22Rv1 (cell line): ENCODE data around the gene ZNF358.

Experiments
- H3K27ac ChIP-seq: fragments of 450-650 bp; 2 replicates; pipeline ENCODE4 v1.5.1; 2017
- ZFX ChIP-seq: fragments of 450-650 bp; IDR thresholded peaks from 2 replicates; pipeline ENCODE4 v1.6.1; 2017; ENCODE audit warnings: antibody characterized with exemption, borderline replicate concordance
- TF ChIP-seq, protein P1 (sequence below): fragments of 450-650 bp; IDR thresholded peaks from 2 replicates; pipeline ENCODE4 v1.5.1; 2017; ENCODE audit warnings: mild to moderate bottlenecking

Gene ZNF358

DNA sequence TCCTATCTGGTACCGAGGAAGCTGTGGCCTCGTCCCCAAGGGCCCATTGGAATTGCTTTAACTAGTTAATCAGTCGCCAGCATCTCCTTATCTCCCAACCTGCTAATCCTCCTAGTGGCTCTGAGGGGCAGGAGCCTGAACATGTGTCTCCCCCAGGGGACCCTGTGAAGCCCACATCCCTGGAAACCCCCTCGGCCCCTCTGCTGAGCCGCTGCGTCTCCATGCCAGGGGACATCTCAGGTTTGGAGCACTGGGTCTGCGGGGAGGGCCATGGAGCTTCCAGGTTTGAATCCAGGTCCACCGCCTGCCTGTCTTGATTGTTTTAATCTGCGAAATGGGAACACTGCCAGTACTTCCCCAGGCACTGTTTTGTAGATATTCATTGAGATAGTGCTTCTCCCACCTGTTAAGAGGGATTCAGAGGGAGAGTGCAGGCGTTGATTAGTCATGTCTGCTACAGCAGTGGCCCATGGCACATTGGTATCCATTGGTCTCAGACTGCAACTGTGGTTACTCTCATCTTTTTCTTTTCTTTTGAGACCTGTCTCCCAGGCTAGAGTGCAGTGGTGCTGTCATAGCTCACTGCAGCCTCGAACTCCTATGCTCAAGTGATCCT lies 26.0 kb downstream of the ZNF358 start:
- no peak for TF ChIP-seq ZFX
- TF ChIP-seq, protein P1, sequence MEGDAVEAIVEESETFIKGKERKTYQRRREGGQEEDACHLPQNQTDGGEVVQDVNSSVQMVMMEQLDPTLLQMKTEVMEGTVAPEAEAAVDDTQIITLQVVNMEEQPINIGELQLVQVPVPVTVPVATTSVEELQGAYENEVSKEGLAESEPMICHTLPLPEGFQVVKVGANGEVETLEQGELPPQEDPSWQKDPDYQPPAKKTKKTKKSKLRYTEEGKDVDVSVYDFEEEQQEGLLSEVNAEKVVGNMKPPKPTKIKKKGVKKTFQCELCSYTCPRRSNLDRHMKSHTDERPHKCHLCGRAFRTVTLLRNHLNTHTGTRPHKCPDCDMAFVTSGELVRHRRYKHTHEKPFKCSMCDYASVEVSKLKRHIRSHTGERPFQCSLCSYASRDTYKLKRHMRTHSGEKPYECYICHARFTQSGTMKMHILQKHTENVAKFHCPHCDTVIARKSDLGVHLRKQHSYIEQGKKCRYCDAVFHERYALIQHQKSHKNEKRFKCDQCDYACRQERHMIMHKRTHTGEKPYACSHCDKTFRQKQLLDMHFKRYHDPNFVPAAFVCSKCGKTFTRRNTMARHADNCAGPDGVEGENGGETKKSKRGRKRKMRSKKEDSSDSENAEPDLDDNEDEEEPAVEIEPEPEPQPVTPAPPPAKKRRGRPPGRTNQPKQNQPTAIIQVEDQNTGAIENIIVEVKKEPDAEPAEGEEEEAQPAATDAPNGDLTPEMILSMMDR, result no peak
- no peak overlapping the region for H3K27ac ChIP-seq

DNA sequence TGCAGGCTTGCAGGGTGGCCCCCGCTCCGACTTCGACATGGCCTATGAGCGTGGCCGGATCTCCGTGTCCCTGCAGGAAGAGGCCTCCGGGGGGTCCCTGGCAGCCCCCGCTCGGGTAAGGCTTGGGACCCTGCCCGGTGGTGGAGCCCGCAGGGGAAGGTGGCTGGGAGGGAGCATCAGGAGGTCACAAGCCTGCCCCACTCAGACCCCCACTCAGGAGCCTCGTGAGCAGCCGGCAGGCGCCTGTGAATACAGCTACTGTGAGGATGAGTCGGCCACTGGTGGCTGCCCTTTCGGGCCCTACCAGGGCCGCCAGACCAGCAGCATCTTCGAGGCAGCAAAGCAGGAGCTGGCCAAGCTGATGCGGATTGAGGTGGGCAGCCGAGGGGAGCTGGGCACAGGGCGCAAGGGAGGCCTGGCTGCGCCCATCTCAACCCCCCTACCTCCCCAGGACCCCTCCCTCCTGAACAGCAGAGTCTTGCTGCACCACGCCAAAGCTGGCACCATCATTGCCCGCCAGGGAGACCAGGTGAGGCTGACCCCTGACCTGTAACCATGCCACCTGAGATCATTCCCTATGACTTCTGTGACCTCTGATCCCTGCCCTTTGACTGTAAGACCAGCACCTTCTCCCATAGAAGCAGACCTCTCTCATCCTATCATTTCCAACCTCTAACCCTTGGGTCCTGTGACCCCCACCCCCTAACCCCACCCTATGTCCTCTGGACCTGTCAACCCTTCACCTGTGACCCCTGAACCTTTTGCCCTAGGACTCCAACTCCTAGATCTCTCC lies 26.8 kb downstream of the ZNF358 start:
- H3K27ac ChIP-seq, result no peak overlapping the region
- TF ChIP-seq, protein P1, result no peak
- no peak for TF ChIP-seq ZFX

DNA sequence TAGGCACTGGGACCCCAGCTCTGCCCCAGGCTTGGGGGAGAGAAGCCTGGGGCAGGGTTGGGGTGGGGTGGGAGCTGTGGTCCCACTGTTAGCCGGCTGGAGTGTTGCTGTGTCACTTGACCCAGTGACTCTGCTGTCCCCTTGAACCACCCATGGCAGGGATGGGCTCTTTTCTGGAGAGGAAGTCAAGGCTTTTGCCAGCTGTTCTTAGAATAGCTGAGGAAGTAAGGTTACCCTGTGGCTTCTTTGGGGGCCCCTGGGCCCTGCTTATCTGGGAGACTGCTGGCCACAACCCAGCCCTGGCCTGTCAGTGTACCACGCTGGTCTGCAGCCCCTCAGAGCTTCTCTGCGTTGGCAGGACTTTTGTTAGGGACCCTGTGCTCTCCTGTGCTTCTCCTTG lies 28.7 kb downstream of the ZNF358 start:
- no peak overlapping the region for H3K27ac ChIP-seq
- TF ChIP-seq, protein P1, result no peak
- no peak for TF ChIP-seq ZFX

DNA sequence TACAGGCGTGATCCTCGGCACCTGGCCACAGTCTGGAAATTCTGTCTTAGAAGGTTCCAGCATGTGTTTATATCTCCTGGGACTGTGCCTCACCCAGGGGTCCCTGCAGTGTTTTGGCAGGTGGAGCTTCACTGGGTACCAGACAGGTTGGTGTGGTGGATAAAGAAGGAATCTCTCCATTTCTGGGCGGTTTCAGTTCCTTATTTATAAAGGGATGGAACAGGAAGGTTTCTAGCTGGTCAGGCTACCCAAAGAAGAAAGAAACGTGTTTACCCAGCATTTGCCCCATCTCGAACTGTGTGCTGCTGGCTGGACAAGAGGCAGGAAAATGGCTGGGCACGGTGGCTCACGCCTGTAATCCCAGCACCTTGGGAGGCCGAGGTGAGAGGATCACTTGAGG lies 29.4 kb downstream of the ZNF358 start:
- H3K27ac ChIP-seq, result no peak overlapping the region
- TF ChIP-seq, protein P1, result no peak
- TF ChIP-seq ZFX, result no peak

DNA sequence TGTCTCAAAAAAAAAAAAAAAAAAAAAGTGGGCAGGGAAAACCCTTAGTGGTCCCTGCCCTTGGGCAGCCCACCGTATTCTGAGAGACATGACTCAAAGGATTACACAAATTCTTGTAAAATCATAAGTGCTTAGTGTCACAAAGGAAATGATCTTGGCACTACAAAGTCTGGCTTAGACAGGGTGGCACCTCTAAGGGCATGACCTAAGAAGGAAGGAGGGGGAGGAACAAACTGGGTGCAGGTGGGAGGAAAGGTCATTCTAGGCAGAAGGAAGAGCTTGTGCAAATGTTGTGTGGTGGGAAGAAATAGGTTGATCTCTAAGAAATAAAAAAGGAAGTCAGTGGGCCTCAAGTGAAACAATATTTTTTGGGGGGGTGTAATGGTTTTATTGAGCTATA lies 30.0 kb downstream of the ZNF358 start:
- no peak overlapping the region for H3K27ac ChIP-seq
- TF ChIP-seq ZFX, result no peak
- TF ChIP-seq, protein P1, result no peak

DNA sequence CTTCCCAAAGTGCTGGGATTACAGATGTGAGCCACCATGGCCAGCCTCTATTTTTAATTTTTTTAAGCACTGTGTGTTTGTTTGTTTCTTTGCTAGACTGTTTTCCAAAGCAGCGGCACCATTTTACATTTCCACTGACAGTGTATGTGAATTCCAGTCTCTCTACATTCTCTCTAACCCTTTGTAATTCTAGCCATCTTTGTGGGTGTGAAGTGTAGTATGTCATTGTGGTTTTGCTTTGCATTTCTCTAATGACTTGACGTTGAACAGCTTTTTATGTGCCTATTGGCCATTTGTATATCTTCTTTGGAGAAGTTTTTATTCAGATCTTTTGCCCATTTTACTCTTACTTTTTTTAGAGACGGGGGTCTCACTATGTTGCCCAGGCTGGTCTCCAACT lies 31.3 kb downstream of the ZNF358 start:
- H3K27ac ChIP-seq, result no peak overlapping the region
- no peak for TF ChIP-seq ZFX
- TF ChIP-seq, protein P1, result no peak

DNA sequence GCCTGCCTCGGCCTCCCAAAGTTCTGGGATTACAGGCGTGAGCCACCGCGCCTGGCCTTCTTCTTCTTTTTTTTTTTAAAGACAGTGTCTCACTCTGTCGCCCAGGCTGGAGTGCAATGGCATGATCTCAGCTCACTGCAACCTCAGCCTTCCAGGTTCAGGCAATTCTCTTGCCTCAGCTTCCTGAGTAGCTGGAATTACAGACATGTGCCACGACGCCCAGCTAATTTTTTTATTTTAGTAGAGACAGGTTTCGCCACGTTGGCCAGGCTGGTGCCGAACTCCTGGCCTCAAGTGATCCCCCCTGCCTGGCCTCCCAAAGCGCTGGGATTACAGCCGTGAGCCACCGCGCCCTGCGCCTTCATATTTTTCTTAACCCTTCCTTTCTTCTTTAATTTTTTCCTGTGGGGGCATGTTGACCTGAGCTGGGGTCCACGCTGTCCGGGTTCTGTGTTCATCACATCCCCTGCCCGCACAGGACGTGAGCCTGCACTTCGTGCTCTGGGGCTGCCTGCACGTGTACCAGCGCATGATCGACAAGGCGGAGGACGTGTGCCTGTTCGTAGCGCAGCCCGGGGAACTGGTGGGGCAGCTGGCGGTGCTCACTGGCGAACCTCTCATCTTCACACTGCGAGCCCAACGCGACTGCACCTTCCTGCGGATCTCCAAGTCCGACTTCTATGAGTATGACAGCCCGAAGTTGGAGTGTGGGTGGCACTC lies 33.7 kb downstream of the ZNF358 start:
- TF ChIP-seq, protein P1, result no peak
- no peak for TF ChIP-seq ZFX
- no peak overlapping the region for H3K27ac ChIP-seq
